ENCODE results near the gene NRIP3.
A peak's percentile ranks its signal among the peaks of the same experiment; 100 is the strongest.
"Not testable (repeated sequence)": the region's sequence is repeated elsewhere in the genome, so short reads cannot be mapped to it uniquely, and the experiment has no call there.

The NRIP3 gene

GRCh38 chr11:8971196-8971923, 32.4 kb downstream of the NRIP3 start:
- DNase-seq, result no peak

GRCh38 chr11:8967184-8967583, 36.6 kb downstream of the NRIP3 start:
- no peak for DNase-seq

- DNase-seq, result peak; percentile 86
These were observed 39.2 kb downstream of the NRIP3 start, which contains the start of gene TMEM9B for GRCh38 chr11:8964324-8965320. TMEM9B (minus strand) TSS chr11:8964442; CDS start chr11:8964313, 129 bp downstream.

- no peak for DNase-seq
These were observed 40.1 kb downstream of the NRIP3 start for GRCh38 chr11:8963569-8964323.

GRCh38 chr11:8962841-8963240, 41.0 kb downstream of the NRIP3 start:
- no peak for DNase-seq

GRCh38 chr11:8961401-8961800, 42.4 kb downstream of the NRIP3 start:
- no peak for DNase-seq

GRCh38 chr11:8959546-8960166, 44.1 kb downstream of the NRIP3 start:
- DNase-seq, result peak; percentile 81

GRCh38 chr11:8956860-8957259, 46.9 kb downstream of the NRIP3 start:
- no peak for DNase-seq

- no peak for DNase-seq
These were observed 54.9 kb downstream of the NRIP3 start for GRCh38 chr11:8948886-8949285.

- DNase-seq, result no peak
These were observed 56.4 kb downstream of the NRIP3 start for GRCh38 chr11:8947230-8947943.

GRCh38 chr11:8942518-8943066, 61.2 kb downstream of the NRIP3 start, which contains the start of gene ASCL3:
ASCL3 (minus strand) TSS chr11:8943016; CDS start chr11:8938161, 4,855 bp downstream.
- DNase-seq, result no peak

- DNase-seq, result no peak
These were observed 62.3 kb downstream of the NRIP3 start for GRCh38 chr11:8941341-8942103.

GRCh38 chr11:8937659-8938058, 66.1 kb downstream of the NRIP3 start:
- no peak for DNase-seq

- DNase-seq, result no peak
These were observed 66.6 kb downstream of the NRIP3 start for GRCh38 chr11:8937159-8937558.

- DNase-seq, result not testable (repeated sequence)
These were observed 68.0 kb downstream of the NRIP3 start for GRCh38 chr11:8935789-8936188.

- peak; percentile 78 for DNase-seq
These were observed 68.9 kb downstream of the NRIP3 start for GRCh38 chr11:8934742-8935488.

- no peak for DNase-seq
These were observed 69.9 kb downstream of the NRIP3 start for GRCh38 chr11:8933931-8934330.

- no peak for DNase-seq
These were observed 71.1 kb downstream of the NRIP3 start, which contains the start of gene C11orf16 for GRCh38 chr11:8932564-8933180. C11orf16 (minus strand) TSS chr11:8932947; CDS start chr11:8932308, 639 bp downstream.

Measured in fibroblast of skin of scalp (primary cell).